CD14-positive monocyte (primary cell): Measurements from ENCODE around the gene TMEM129. TPM values are rescaled to one million over a fixed set of nuclear protein-coding genes. Genes with fewer than 3 reads are reported as not detected.

Experiments used
- DNase-seq, 3 donors: peaks; one replicate each; pipeline ENCODE4 v3.0.0-alpha.2; 2011 to 2022
- H2AFZ ChIP-seq: 2 replicates; pipeline ENCODE4 v1.6.0; 2012; ENCODE audit warnings: mild to moderate bottlenecking, low read depth, low read length, inconsistent platforms; ENCODE audit not compliant: insufficient read depth, poor library complexity, severe bottlenecking
- H3K27ac ChIP-seq, 2 donors: 1 replicate in 1 of 2; 2 replicates in 1 of 2; pipeline ENCODE4 v1.5.1; 2012 to 2013; ENCODE audit warnings: low read length in 2 of 2, control low read depth in 1 of 2, inconsistent platforms in 1 of 2, low read depth in 1 of 2, mild to moderate bottlenecking in 1 of 2
- H3K27me3 ChIP-seq, 2 donors: one replicate each; pipeline versions ENCODE4 v1.6.0 to v1.6.1; 2011 to 2013; ENCODE audit warnings: low read length in 2 of 2; ENCODE audit not compliant: control insufficient read depth in 2 of 2, insufficient read depth in 2 of 2
- H3K36me3 ChIP-seq, 2 donors: replicated peaks in 1 of 2; 1 replicate in 1 of 2; 2 replicates in 1 of 2; pipeline versions ENCODE4 v1.5.1 to v1.6.1; 2012 to 2013; ENCODE audit warnings: low read length in 2 of 2, control low read depth in 1 of 2, inconsistent platforms in 1 of 2, mild to moderate bottlenecking in 1 of 2; ENCODE audit not compliant: insufficient read depth in 2 of 2, control insufficient read depth in 1 of 2
- H3K4me1 ChIP-seq, 2 donors: 1 replicate in 1 of 2; 2 replicates in 1 of 2; pipeline versions ENCODE4 v1.5.1 to v1.6.1; 2012 to 2013; ENCODE audit warnings: low read length in 2 of 2, control low read depth in 1 of 2, inconsistent platforms in 1 of 2, mild to moderate bottlenecking in 1 of 2, moderate library complexity in 1 of 2; ENCODE audit not compliant: insufficient read depth in 2 of 2, control insufficient read depth in 1 of 2
- H3K4me2 ChIP-seq: replicated peaks from 2 replicates; pipeline ENCODE3; 2012; ENCODE audit warnings: low read length, moderate library complexity, mild to moderate bottlenecking; ENCODE audit not compliant: poor library complexity, severe bottlenecking; ENCODE audit errors: extremely low read depth
- H3K4me3 ChIP-seq, 3 experiments: fragments of 200-600 bp in 1 of 3; sonication (generic) in 1 of 3; replicated peaks in 1 of 3; 1 replicate in 2 of 3; 2 replicates in 1 of 3; pipeline ENCODE4 v1.5.1; 2011 to 2013; ENCODE audit warnings: low read length in 3 of 3, mild to moderate bottlenecking in 3 of 3, control low read depth in 2 of 3, low read depth in 2 of 3, inconsistent platforms in 1 of 3, moderate library complexity in 1 of 3
- H3K79me2 ChIP-seq: 2 replicates; pipeline ENCODE4 v1.6.0; 2012; ENCODE audit warnings: mild to moderate bottlenecking, control low read depth, inconsistent platforms, low read length, moderate library complexity; ENCODE audit not compliant: insufficient read depth
- H3K9ac ChIP-seq: 2 replicates; pipeline ENCODE4 v1.6.0; 2017; ENCODE audit warnings: low read length, mild to moderate bottlenecking; ENCODE audit not compliant: insufficient read depth, poor library complexity, severe bottlenecking
- H3K9me3 ChIP-seq, 2 donors: replicated peaks in 1 of 2; 1 replicate in 1 of 2; 2 replicates in 1 of 2; pipeline versions ENCODE4 v1.5.1 to v1.6.1; 2012 to 2013; ENCODE audit warnings: low read length in 2 of 2, control low read depth in 1 of 2; ENCODE audit not compliant: control insufficient read depth in 1 of 2, insufficient read depth in 1 of 2
- H4K20me1 ChIP-seq: 2 replicates; pipeline ENCODE4 v1.6.0; 2012; ENCODE audit warnings: mild to moderate bottlenecking, low read length, control low read depth, moderate library complexity; ENCODE audit not compliant: insufficient read depth
- H3K27ac Mint-ChIP-seq, 7 donors: one replicate each; pipeline ENCODE4 v1.8.0; 2020; ENCODE audit warnings: mild to moderate bottlenecking in 7 of 7, mixed read lengths in 7 of 7, moderate library complexity in 6 of 7, inconsistent platforms in 2 of 7
- H3K27me3 Mint-ChIP-seq, 3 donors: one replicate each; pipeline ENCODE4 v1.8.0; 2021 to 2022; ENCODE audit warnings: low read depth in 3 of 3, mild to moderate bottlenecking in 3 of 3, mixed read lengths in 3 of 3, moderate library complexity in 3 of 3, inconsistent platforms in 1 of 3
- H3K36me3 Mint-ChIP-seq, 2 donors: one replicate each; pipeline ENCODE4 v1.8.0; 2020; ENCODE audit warnings: mixed read lengths in 2 of 2, inconsistent platforms in 1 of 2, mild to moderate bottlenecking in 1 of 2
- H3K4me1 Mint-ChIP-seq: one replicate; pipeline ENCODE4 v1.8.0; 2020; ENCODE audit warnings: mild to moderate bottlenecking, mixed read lengths
- H3K4me3 Mint-ChIP-seq, 2 donors: one replicate each; pipeline ENCODE4 v1.8.0; 2020; ENCODE audit warnings: mild to moderate bottlenecking in 2 of 2, mixed read lengths in 2 of 2, moderate library complexity in 1 of 2
- H3K9me3 Mint-ChIP-seq, 7 donors: one replicate each; pipeline ENCODE4 v1.8.0; 2020 to 2022; ENCODE audit warnings: mixed read lengths in 7 of 7, mild to moderate bottlenecking in 6 of 7, moderate library complexity in 6 of 7, inconsistent platforms in 2 of 7
- WGBS: methylation state at CpG from one replicate; pipeline ENCODE4 v1.1.5; 2013; ENCODE audit warnings: missing lambda C conversion rate; ENCODE audit not compliant: insufficient coverage; 5-methylcytosine and 5-hydroxymethylcytosine counted together
- intact Hi-C, 2 donors: fragments of 100-400 bp; cut with micrococcal nuclease; formaldehyde crosslinking; loops; one replicate each; pipeline versions ENCODE4 v1.15.0 to v1.15.1; 2023
- polyA plus RNA-seq, 3 donors: library from polyadenylated mRNA; depleted of rRNA in 1 of 3; unstranded in 2 of 3; stranded (reverse) in 1 of 3; fragments of 300-500 nt in 2 of 3; fragments of >200 nt in 1 of 3; fragmentation: Illumina TruSeq in 2 of 3; gene quantifications; 1 replicate in 2 of 3; 2 replicates in 1 of 3; pipeline ENCODE4 v1.2.3, GENCODE V29; 2012 to 2021
- TF ChIP-seq, protein P1 (sequence below): fragments of 200-600 bp; IDR thresholded peaks from one replicate; pipeline ENCODE4 v1.8.0; 2022; ENCODE audit warnings: antibody characterized with exemption, mild to moderate bottlenecking

The TMEM129 gene
- polyA plus RNA-seq, 3 donors = 22.4 to 40.2 (median 24.1) TPM

- Histone ChIP-seq H3K36me3 (no peaks in the 10 kb centered on the region), H3K27ac (no peak overlapping the region), H3K4me2 (peak overlapping the region; percentile 77), H3K9me3 (no peaks in the 10 kb centered on the region), H3K9ac (peak overlapping the region; percentile 74), H2AFZ (peak overlapping the region; percentile 95), H3K4me1 (peaks cover 26 to 28% of the 10 kb centered on the region in 2 donors), H3K27me3 (peaks cover 0 to 2% of the 10 kb centered on the region in 2 donors), H3K79me2 (no peaks in the 10 kb centered on the region), H3K4me3 (peak overlapping the region in 1 of 3 experiments; percentile 70), H4K20me1 (no peaks in the 10 kb centered on the region)
- H3K4me3 Mint-ChIP-seq = peak overlapping the region in 1 of 2 donors; percentile 51
- no peaks in the 10 kb centered on the region for H3K9me3 Mint-ChIP-seq
- intact Hi-C loops = loop anchor here in 1 of 2 donors (5.0 kb wide), 1 partner anchor 54 kb away; no protein-coding TSS in a partner anchor
- 63% methylated on average over 8 of the region's 10 CpGs for WGBS
- peaks cover 10% of the 10 kb centered on the region for H3K4me1 Mint-ChIP-seq
- no peaks in the 10 kb centered on the region for H3K36me3 Mint-ChIP-seq
- TF ChIP-seq, protein P1, sequence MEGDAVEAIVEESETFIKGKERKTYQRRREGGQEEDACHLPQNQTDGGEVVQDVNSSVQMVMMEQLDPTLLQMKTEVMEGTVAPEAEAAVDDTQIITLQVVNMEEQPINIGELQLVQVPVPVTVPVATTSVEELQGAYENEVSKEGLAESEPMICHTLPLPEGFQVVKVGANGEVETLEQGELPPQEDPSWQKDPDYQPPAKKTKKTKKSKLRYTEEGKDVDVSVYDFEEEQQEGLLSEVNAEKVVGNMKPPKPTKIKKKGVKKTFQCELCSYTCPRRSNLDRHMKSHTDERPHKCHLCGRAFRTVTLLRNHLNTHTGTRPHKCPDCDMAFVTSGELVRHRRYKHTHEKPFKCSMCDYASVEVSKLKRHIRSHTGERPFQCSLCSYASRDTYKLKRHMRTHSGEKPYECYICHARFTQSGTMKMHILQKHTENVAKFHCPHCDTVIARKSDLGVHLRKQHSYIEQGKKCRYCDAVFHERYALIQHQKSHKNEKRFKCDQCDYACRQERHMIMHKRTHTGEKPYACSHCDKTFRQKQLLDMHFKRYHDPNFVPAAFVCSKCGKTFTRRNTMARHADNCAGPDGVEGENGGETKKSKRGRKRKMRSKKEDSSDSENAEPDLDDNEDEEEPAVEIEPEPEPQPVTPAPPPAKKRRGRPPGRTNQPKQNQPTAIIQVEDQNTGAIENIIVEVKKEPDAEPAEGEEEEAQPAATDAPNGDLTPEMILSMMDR = no peak
- DNase-seq = no peak
- peak overlapping the region in 2 of 7 donors; percentile 12 to 20 for H3K27ac Mint-ChIP-seq
- peaks cover 0 to 3% (median 2%) of the 10 kb centered on the region in 3 donors for H3K27me3 Mint-ChIP-seq
Measured at GRCh38 chr4:1753294-1753696, 32.2 kb upstream of the TMEM129 start.

DNA sequence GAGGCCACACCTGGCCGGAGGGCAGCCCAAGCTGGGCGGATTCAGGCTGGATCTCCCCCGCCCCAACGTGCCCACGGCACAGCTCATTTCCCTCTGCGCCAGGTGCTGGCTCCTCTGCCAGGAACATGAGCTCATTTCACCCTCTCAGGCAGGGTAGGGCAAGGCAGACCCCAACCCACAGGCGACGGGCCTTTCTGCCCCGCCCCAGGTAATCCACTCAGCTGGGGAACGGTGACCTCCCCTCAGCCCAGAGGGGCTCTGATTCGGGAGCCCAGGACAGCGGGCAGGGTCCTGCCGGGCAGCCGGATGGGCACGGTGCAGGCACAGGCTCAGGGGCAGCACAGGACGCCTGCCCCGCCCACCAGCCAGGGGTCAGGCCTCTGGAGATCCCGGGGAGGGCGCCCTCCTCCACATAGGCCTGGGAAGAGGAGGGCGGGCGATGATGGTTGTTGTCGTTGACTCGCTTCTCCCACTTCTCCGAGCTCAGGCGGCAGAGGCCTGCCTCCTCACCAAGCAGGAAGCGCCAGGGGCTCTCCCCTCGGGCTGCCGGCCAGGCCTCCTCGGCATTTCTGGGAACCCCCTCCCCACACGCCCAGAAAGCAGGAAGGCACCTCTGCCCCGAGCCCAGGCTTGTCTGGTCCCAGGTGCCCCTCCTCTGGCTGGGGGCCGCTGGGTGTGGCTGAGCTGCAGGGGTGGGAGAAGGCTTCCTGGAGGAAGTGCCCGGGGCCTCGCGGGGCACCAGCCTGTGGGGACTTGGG lies 31.3 kb upstream of the TMEM129 start:
- Histone ChIP-seq H3K79me2 (no peaks in the 10 kb centered on the region), H3K4me2 (peak overlapping the region; percentile 77), H4K20me1 (no peaks in the 10 kb centered on the region), H3K4me1 (peaks cover 26 to 29% of the 10 kb centered on the region in 2 donors), H3K27me3 (peaks cover 0 to 6% of the 10 kb centered on the region in 2 donors), H2AFZ (peak overlapping the region; percentile 95), H3K4me3 (peak overlapping the region in 2 of 3 experiments; percentile 25 to 70), H3K27ac (peak overlapping the region; percentile 20 to 73), H3K9ac (peak overlapping the region; percentile 74), H3K36me3 (no peaks in the 10 kb centered on the region), H3K9me3 (no peaks in the 10 kb centered on the region)
- TF ChIP-seq, protein P1 = no peak
- intact Hi-C loops = loop anchor here in 1 of 2 donors (5.0 kb wide), 1 partner anchor 55 kb away; no protein-coding TSS in a partner anchor
- Mint-ChIP-seq H3K36me3 (no peaks in the 10 kb centered on the region), H3K4me3 (peak overlapping the region; percentile 43 to 51), H3K4me1 (peaks cover 10% of the 10 kb centered on the region), H3K27ac (peak overlapping the region in 3 of 7 donors; percentile 12 to 25 (median 20)), H3K9me3 (peaks cover 0 to 3% (median 0%) of the 10 kb centered on the region in 7 donors), H3K27me3 (peaks cover 0 to 6% (median 2%) of the 10 kb centered on the region in 3 donors)
- WGBS = 19% methylated on average over 23 of the region's 35 CpGs
- DNase-seq = peak; percentile 31 to 61 (median 38)
